ENCODE results near the gene LYVE1.

- TF ChIP-seq POLR2A (IDR thresholded peaks at IDR 0.05) = no peak
- TF ChIP-seq CTCF (IDR thresholded peaks at IDR 0.05 in 4 of 5, conservative IDR thresholded peaks at IDR 0.05 in 1 of 5) = no peak
Measured at GRCh38 chr11:10598816-10599215, 30.4 kb upstream of the LYVE1 start.
